ENCODE data around the gene STN1. TPM values are rescaled to one million over a fixed set of nuclear protein-coding genes. Genes with fewer than 3 reads are reported as not detected.

The STN1 gene
- total and polyA plus RNA-seq, 9 of the 15 experiments (the other 6 are each of a cell fraction or from before 2014, with no cell fraction given), result 9.1 to 19.6 (median 13.8) TPM

DNA sequence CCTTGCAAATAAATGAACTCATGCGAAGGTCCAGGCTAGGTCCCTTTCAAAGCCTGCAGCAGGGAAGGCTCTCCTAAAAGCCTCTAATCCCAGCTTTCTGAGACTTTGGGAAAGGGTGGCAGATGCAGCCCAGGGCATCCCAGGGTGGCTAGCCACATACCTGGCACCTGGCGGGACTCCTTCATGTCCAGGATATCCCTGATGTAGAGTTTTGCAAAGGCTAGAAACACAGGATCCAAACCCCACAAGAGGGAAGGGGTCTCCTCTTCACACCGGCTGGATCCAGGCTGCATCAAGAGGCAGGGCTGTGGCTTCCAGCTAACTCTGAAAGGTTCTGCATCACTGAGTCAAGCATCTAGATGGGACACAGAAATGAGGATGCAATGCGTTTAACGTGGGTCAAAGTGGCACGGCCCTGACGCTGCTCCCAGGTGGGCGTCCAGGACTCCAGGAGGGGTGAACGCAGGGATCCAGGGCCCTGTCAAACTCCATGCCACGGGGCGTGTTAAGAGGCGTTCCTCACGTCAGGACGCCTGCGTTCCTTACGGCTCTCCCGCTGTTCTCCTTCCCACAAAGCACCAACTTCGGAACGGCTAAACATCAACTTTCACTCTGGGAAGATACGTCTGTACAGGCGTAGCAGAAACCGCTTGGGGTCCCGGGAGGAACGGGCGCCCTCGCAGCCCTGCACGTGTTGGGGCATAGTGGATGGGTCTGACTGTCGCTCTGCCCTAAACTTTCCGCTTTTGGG lies 507 bp downstream of the STN1 start (continued):
- TF ChIP-seq, protein P1, sequence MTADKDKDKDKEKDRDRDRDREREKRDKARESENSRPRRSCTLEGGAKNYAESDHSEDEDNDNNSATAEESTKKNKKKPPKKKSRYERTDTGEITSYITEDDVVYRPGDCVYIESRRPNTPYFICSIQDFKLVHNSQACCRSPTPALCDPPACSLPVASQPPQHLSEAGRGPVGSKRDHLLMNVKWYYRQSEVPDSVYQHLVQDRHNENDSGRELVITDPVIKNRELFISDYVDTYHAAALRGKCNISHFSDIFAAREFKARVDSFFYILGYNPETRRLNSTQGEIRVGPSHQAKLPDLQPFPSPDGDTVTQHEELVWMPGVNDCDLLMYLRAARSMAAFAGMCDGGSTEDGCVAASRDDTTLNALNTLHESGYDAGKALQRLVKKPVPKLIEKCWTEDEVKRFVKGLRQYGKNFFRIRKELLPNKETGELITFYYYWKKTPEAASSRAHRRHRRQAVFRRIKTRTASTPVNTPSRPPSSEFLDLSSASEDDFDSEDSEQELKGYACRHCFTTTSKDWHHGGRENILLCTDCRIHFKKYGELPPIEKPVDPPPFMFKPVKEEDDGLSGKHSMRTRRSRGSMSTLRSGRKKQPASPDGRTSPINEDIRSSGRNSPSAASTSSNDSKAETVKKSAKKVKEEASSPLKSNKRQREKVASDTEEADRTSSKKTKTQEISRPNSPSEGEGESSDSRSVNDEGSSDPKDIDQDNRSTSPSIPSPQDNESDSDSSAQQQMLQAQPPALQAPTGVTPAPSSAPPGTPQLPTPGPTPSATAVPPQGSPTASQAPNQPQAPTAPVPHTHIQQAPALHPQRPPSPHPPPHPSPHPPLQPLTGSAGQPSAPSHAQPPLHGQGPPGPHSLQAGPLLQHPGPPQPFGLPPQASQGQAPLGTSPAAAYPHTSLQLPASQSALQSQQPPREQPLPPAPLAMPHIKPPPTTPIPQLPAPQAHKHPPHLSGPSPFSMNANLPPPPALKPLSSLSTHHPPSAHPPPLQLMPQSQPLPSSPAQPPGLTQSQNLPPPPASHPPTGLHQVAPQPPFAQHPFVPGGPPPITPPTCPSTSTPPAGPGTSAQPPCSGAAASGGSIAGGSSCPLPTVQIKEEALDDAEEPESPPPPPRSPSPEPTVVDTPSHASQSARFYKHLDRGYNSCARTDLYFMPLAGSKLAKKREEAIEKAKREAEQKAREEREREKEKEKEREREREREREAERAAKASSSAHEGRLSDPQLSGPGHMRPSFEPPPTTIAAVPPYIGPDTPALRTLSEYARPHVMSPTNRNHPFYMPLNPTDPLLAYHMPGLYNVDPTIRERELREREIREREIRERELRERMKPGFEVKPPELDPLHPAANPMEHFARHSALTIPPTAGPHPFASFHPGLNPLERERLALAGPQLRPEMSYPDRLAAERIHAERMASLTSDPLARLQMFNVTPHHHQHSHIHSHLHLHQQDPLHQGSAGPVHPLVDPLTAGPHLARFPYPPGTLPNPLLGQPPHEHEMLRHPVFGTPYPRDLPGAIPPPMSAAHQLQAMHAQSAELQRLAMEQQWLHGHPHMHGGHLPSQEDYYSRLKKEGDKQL (CRISPR knock-in tag; IDR thresholded peaks at IDR 0.05; ENCODE audit: borderline replicate concordance), result no peak
- TF ChIP-seq, protein P2, sequence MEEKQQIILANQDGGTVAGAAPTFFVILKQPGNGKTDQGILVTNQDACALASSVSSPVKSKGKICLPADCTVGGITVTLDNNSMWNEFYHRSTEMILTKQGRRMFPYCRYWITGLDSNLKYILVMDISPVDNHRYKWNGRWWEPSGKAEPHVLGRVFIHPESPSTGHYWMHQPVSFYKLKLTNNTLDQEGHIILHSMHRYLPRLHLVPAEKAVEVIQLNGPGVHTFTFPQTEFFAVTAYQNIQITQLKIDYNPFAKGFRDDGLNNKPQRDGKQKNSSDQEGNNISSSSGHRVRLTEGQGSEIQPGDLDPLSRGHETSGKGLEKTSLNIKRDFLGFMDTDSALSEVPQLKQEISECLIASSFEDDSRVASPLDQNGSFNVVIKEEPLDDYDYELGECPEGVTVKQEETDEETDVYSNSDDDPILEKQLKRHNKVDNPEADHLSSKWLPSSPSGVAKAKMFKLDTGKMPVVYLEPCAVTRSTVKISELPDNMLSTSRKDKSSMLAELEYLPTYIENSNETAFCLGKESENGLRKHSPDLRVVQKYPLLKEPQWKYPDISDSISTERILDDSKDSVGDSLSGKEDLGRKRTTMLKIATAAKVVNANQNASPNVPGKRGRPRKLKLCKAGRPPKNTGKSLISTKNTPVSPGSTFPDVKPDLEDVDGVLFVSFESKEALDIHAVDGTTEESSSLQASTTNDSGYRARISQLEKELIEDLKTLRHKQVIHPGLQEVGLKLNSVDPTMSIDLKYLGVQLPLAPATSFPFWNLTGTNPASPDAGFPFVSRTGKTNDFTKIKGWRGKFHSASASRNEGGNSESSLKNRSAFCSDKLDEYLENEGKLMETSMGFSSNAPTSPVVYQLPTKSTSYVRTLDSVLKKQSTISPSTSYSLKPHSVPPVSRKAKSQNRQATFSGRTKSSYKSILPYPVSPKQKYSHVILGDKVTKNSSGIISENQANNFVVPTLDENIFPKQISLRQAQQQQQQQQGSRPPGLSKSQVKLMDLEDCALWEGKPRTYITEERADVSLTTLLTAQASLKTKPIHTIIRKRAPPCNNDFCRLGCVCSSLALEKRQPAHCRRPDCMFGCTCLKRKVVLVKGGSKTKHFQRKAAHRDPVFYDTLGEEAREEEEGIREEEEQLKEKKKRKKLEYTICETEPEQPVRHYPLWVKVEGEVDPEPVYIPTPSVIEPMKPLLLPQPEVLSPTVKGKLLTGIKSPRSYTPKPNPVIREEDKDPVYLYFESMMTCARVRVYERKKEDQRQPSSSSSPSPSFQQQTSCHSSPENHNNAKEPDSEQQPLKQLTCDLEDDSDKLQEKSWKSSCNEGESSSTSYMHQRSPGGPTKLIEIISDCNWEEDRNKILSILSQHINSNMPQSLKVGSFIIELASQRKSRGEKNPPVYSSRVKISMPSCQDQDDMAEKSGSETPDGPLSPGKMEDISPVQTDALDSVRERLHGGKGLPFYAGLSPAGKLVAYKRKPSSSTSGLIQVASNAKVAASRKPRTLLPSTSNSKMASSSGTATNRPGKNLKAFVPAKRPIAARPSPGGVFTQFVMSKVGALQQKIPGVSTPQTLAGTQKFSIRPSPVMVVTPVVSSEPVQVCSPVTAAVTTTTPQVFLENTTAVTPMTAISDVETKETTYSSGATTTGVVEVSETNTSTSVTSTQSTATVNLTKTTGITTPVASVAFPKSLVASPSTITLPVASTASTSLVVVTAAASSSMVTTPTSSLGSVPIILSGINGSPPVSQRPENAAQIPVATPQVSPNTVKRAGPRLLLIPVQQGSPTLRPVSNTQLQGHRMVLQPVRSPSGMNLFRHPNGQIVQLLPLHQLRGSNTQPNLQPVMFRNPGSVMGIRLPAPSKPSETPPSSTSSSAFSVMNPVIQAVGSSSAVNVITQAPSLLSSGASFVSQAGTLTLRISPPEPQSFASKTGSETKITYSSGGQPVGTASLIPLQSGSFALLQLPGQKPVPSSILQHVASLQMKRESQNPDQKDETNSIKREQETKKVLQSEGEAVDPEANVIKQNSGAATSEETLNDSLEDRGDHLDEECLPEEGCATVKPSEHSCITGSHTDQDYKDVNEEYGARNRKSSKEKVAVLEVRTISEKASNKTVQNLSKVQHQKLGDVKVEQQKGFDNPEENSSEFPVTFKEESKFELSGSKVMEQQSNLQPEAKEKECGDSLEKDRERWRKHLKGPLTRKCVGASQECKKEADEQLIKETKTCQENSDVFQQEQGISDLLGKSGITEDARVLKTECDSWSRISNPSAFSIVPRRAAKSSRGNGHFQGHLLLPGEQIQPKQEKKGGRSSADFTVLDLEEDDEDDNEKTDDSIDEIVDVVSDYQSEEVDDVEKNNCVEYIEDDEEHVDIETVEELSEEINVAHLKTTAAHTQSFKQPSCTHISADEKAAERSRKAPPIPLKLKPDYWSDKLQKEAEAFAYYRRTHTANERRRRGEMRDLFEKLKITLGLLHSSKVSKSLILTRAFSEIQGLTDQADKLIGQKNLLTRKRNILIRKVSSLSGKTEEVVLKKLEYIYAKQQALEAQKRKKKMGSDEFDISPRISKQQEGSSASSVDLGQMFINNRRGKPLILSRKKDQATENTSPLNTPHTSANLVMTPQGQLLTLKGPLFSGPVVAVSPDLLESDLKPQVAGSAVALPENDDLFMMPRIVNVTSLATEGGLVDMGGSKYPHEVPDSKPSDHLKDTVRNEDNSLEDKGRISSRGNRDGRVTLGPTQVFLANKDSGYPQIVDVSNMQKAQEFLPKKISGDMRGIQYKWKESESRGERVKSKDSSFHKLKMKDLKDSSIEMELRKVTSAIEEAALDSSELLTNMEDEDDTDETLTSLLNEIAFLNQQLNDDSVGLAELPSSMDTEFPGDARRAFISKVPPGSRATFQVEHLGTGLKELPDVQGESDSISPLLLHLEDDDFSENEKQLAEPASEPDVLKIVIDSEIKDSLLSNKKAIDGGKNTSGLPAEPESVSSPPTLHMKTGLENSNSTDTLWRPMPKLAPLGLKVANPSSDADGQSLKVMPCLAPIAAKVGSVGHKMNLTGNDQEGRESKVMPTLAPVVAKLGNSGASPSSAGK (IDR thresholded peaks at IDR 0.05), result peak; percentile 43
- TF ChIP-seq CEBPG (CRISPR knock-in tag; IDR thresholded peaks at IDR 0.05), result no peak
- no peak for TF ChIP-seq CEBPG (tag; conservative IDR thresholded peaks at IDR 0.05 in 1 of 2, IDR thresholded peaks at IDR 0.05 in 1 of 2)
- TF ChIP-seq ZNF384 (IDR thresholded peaks at IDR 0.05; ENCODE audit: low read depth, low read length), result no peak
- TF ChIP-seq HNRNPL (IDR thresholded peaks at IDR 0.05; ENCODE audit: low read depth, low read length), result no peak
- peak; percentile 25; the same call in 1 of the 2 replicates for TF ChIP-seq CTBP1 (IDR thresholded peaks at IDR 0.05; ENCODE audit: borderline replicate concordance)
- TF ChIP-seq NFRKB (IDR thresholded peaks at IDR 0.05; ENCODE audit: low read depth), result peak; percentile 32; the same call in 1 of the 2 replicates
- no peak for TF ChIP-seq ARID1B (IDR thresholded peaks at IDR 0.05)

Data from K562 (cell line).